Cerebellar nuclear complex (tissue), 1 donor: ENCODE results near the gene TMEM87A.

Experiments
- DNase-seq, 2 experiments: peaks; one replicate each; lab custom pipeline; 2025; lab: John Stamatoyannopoulos, UW

The TMEM87A gene

DNA sequence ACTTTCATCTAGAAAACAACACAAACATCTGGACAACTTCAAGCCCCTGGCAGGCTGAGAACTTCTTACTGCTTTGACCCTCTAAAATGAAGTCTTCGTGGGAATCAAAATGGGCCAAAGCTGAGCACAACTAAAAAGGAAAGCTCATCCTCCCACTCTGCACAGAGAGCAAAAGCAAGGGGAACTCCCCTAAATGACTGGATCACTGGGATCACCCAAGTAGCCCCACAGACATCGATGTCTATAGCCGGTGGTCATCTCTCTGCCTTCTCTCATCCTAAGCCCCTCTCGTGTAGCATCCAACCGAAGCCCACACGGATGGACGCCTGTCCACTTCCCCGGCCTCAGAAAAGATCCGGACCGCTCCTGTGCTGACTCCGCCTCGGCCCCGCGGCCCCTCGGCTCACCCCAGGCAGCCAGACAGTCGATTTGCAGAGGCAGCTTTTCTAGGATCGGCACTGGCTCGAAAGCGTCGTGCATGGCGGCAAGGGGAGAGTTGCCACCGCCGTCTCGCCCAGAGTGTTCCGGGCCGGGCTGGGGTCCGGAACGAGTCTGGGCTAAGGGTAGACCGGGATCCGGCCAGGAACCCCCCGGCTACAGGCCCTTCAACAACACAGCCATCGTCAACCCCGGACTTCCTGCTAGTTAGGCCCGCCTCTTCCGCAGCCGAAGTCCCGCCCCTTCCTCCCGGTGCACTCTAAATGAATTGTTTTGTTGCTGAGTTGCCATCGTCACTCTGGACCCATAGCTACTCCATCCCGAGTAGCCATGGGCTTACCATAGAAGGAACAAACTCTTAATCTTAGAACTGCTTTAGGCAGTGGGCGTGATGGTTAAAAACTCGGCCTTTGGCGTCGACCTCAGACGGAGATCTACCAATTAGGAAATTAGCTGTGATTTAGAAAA lies 65.3 kb downstream of the TMEM87A start, which contains the start of gene VPS39:
Gene VPS39, minus strand, starts transcription at position 631 of the 906 bp plus-strand sequence. Its CDS starts 151 bp downstream, at position 480.
- DNase-seq, result peak in 1 of 2 experiments; percentile 77

DNA sequence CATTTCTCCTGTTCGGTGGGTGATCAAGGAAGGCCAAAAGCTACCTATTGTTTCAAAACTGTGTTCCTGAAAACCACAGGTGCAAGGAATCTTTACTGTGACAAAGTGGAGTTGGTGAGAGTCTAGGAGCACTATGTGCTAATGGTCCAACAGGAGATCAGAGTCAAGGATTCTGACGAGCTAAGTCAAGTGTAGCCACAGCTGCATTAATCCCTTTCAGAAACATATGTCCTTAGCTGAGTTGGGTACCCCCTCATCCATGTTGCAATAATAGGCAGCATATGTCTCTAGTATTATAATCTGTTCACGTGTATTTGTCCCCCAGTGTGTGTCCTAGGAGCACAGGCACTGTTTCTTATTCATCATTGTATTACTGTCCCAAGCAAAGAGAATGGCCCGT lies 66.8 kb downstream of the TMEM87A start:
- no peak for DNase-seq

DNA sequence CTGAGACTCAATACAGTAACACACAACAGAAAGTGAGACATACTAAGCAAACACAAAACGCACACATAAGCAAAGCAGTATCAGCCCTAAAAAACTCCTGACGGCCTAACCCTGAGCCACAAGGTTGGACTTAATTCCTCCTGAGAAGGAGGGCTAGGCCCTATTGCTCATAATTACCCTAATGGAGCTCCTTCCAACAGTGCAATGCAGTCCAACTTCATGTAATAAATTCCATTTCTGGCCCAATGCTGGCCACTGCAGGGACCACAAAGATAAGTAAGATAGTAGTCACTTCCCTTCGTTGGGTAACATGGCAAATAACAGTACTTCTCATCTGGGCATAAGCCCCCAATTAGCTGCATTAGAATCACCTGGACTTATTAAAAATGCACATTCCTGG lies 69.3 kb downstream of the TMEM87A start:
- DNase-seq, result no peak

GRCh38 chr15:42202653-42203052 lies 70.6 kb downstream of the TMEM87A start:
- DNase-seq, result no peak

DNA sequence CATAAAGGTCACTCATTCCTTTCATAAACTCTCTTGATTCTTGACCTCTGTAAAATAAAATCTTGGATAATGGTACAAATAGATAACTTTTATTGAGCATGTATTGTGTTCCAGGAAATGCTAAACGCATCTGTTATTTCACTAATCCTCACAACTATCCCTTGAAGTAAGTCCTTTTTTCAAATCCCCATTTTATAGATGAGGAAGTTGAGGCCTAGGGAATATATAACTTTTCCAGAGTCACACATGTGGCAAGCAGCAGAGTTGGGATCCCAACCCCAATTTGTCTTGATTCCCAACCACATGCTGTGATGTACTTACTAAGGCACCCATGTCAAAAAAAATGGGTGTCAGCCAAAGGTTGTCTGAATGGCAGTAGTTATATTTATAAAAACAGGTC lies 71.4 kb downstream of the TMEM87A start:
- DNase-seq, result no peak

- no peak for DNase-seq
These were observed 74.1 kb downstream of the TMEM87A start for GRCh38 chr15:42199126-42199525.

DNA sequence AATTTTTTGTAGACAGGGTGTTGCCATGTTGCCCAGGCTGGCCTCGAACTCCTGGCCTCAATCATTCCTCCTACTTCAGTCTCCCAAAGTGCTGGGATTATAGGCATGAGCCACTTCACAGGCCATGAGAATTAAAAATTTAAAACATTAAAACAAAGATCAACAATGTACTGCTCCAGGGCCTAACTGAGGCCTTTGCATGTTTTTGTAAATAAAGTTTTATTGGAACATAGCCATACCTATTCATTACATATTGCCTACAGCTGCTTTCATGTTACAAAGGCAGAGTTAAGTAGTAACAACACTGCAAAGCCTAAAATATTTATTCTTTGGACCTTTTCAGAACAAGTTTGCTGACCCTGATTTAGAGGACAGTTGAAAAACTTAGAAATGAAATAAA lies 74.7 kb downstream of the TMEM87A start:
- no peak for DNase-seq

DNA sequence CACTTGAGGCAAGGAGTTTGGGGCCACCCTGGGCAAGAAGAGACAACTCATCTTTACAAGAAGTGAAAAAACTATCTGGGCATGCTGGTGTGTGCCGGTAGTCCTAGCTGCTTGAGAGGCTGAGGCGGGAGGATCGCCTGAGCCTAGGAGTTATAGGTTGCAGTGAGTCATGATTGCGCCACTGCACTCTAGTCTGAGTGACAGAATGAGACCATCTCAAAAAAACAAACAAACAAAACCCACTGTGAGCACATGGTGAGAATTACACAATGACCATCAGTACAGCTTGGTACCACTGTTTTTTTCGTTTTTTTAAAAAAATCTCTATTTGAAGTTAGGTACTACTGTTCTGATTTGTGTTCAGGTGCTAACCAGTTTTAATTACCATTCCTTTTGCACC lies 78.7 kb downstream of the TMEM87A start:
- no peak for DNase-seq

- DNase-seq, result no peak
These were observed 79.8 kb downstream of the TMEM87A start for GRCh38 chr15:42193383-42193782.

GRCh38 chr15:42191610-42192346 lies 81.5 kb downstream of the TMEM87A start:
- no peak for DNase-seq

GRCh38 chr15:42190370-42190769 lies 82.9 kb downstream of the TMEM87A start:
- no peak for DNase-seq

DNA sequence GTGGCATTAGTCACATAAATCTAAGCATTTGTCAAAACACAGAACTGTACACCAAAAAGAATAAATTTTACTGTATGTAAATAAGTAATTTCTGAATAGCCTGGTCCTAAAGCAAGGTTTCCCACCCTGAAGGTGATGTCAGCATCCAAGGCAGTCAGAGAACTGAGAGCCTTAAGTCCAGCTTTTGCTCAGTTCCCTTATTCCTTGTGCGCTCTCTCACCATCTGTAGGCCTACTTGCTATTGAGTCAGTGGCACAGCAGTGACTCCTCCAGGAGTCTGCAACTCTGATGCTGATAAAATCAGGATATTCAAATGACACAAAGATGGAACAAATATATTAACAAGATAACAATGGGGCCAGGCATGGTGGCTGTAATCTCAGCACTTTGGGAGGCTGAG lies 87.4 kb downstream of the TMEM87A start:
- DNase-seq, result no peak

GRCh38 chr15:42184736-42185135 lies 88.5 kb downstream of the TMEM87A start:
- no peak for DNase-seq

- DNase-seq, result no peak
These were observed 88.9 kb downstream of the TMEM87A start for GRCh38 chr15:42184296-42184695.

DNA sequence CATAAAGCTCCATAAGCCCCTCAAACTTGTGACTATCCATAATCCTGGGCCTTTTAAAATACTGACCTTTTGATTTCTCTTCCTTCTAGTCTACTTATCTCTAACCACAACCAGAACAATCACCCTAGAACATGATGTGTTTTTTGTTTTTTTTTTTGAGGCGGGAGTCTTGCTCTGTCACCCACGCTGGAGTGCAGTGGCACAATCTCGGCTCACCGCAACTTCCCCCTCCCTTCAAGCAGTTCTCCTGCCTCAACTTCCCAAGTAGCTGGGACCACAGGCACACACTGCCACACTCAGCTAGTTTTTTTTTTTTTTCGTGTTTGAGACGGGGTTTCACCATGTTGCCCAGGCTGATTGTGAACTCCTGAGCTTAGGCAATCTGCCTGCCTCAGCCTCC lies 90.3 kb downstream of the TMEM87A start:
- DNase-seq, result no peak

DNA sequence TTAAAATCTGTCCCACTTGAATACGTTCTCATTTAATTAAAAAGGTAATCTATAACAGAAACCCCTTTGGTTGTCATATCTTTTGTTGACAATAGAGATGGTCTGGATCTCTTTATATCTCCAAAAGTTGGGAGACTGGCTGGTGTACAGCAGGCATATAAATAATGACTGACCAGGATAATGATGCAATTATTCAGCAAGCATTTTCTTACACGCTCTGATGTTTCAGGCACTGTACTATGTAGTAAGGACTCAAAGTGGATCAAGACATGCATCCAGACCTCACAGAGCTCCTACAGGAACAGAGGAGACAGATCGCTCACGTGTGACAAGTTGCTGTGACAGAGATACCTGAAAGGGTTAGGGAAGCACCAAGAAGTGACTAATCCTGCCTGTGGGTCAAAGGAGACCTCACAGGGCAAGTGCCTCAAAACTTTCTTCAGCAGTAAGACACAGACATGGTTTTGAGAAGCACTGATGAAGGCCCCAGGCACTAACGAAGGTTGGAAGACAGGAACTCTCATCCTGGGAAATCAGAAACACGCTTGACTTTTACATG lies 90.8 kb downstream of the TMEM87A start:
- no peak for DNase-seq

DNA sequence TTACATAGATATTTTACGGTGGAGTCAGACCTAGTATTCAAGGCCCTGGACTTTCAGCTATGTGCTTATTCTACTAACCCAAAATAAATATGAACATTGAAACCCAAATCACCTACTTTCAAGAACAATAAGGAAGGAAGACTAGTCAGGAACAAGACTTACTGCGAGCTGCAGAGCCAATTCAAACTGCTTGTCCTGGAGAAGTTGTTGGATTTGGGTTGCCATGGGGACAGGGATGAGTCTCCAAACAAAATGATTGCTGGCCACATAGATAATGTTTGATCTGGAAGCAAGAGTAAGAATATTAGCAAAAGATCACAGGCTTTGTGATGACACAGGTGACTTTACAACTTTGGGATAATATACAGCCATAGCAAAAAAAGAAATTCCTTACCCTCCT lies 95.2 kb downstream of the TMEM87A start:
- DNase-seq, result no peak

DNA sequence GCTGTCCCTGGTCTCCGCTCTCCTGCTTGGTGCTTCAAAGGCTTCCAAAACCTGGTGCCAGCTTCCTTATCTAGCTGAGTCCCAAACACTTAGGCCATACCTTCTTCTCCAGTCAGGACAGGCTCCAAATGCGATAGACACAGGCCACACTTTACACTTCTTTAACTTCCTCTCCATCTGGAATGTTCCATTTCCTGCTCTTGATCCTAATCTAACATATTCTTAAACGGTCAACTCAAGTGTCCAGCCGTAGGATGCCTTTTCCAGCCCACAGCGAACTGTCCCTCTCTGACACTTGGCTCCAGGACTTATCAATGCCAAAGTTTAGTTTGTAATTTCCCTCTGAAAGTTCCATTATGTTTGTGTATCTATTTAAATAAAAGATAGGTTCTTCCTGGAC lies 97.6 kb downstream of the TMEM87A start:
- no peak for DNase-seq

- DNase-seq, result no peak
These were observed 100.8 kb downstream of the TMEM87A start for GRCh38 chr15:42172475-42172874.

GRCh38 chr15:42171795-42172194 lies 101.4 kb downstream of the TMEM87A start:
- DNase-seq, result no peak

DNA sequence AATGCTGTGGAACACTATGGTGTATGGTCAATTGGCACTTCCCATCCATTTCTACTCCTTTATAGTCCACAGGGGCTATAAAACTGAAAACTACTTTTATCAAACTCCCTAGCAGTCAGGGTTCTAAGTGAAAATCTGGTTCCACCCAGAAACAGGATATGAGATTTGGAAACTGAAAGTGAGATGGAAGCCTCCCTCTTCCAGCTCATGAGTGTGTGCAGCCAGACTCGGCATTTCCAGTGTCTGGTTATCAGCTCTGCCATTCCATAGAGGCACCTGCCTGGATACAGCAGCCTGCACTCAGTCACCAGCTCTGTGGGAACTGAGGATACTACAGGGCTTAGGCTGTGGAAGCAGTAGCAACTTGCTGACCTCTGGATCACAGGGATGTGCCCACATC lies 102.1 kb downstream of the TMEM87A start:
- DNase-seq, result no peak

GRCh38 chr15:42166225-42166940 lies 106.8 kb downstream of the TMEM87A start:
- DNase-seq, result no peak
